Stimulated activated CD4-positive, alpha-beta T cell treated with anti-CD3 and anti-CD28 coated beads, TNF-alpha, amount 100 ng/mL, for 1 hour (primary cell): ENCODE measurements around the gene HERC2.

ENCODE experiments used
- DNase-seq, 3 donors: peaks; one replicate each; pipeline ENCODE4 v3.0.0-alpha.2; 2020; ENCODE audit warnings: low read depth in 3 of 3, low spot score in 1 of 3

Gene HERC2

DNA sequence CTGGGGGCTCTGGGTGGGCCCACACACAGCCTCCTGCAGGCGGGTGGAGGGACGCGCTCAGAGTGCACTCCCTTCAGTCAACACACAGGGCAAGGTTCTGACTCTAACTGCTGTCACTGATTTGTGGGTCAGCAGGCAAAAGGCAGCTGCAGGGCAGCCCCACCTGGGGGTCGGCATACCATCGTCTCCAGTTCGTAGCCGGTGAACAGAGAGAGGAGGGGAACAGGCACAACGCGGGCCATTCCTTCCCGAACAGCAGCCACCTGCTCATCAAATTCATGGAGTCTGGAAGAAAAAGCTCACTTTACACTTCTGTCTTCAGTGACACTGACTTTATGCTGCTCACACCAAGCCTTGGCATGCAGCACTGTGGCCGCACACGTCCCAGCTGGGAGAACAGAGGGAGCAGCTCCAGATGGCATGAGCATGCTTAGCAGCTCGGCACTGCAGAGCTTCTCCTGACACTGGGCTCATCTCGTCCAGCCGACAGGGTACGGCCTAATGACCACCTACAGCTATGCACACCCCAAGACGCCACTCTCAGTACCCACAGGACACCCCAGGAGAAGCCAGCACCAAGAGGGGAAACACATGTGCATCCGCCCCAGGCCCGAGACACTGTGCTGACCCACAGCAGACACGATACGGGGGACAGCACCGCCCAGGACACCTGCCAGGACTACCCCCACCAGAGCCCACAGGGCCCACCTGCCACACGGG is 208.4 kb downstream of the HERC2 start:
- DNase-seq: no peak

DNA sequence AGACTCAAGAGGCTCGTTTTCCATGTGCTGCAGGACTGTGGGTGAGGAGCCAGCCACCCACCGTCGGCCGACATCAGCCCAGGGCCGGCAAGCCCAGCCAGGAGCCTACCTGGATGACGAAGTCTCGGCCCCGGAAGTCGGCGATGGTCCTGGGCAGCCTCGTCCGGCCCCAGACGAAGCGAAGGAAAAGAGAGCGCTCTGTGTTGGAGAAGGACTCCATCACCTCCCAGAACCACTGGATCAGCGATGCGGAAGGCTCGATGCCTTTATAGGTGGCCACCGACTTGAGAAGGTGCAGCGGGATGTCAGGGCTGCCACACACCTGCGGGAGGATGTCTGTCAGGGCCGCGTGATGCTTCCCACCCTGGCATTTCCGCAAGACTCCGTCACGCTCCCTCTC is 209.0 kb downstream of the HERC2 start:
- DNase-seq: no peak

DNA sequence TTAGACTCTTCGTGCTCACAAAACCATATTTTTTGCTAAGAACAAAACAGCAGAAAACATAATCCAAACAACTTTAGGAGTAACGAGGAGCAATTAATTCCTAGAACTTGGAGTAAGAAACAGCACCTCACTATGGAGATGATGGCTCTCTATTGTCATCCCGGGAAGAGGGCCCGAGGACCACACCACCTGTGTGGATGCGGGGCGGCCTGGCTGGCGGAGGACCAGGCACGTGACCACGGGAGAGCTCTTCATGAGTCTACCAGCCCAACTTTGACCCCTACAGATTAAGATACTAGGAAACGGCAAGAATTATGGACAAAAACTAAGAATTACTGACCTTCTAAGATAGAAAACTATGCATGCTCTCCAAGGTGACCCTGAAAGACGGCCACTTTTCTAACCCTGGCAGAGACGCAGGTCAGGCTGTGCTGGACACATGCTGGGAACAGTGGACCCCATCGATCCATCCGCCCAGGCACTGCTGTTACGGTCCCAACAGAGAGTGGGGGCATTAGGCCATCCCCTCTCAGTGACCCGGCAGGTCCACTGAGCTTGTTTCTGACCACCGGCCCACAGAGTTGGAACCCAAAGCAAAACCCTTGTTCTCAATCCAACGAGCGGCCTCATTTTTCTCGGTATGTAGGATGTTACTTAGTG is 209.7 kb downstream of the HERC2 start:
- no peak for DNase-seq

DNA sequence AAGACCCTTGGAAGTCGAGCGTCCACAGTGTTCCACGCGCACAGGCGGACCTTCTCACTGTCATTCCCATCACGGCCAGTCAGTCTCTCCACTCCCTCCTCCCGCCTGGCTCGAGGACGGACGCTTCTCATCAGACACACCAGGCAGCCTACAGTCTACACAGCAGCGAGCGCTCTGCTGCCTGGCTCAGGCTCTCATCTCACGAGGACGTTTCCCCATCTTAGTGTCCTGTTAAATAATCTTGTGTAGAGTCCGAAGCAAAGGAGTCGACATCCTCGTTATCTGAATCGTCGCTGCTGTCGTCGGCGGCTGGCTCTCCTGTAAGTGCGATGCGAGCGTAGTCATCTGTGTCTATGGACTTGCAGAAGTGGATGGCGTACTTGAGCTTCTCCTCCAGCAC is 210.4 kb downstream of the HERC2 start:
- no peak for DNase-seq

DNA sequence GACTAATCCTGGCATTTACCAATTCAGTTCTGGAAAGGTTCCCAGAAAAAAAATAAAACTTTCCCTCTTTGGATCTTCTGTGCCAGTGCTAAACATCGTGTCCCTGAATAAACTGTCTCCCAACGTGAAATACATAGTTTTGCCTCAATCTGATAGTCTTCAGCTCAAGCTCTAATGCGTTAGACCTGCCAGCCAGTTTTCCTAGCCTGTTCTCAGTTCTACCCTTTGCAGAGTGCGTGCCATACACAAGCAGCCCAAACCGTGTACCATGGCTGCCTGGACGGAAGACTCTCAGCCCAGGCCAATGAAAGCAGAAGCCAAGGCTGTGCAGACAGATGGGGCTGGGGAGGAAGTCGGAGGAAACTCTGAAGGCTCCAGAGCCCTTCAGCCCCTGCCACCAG is 211.5 kb downstream of the HERC2 start:
- no peak for DNase-seq

DNA sequence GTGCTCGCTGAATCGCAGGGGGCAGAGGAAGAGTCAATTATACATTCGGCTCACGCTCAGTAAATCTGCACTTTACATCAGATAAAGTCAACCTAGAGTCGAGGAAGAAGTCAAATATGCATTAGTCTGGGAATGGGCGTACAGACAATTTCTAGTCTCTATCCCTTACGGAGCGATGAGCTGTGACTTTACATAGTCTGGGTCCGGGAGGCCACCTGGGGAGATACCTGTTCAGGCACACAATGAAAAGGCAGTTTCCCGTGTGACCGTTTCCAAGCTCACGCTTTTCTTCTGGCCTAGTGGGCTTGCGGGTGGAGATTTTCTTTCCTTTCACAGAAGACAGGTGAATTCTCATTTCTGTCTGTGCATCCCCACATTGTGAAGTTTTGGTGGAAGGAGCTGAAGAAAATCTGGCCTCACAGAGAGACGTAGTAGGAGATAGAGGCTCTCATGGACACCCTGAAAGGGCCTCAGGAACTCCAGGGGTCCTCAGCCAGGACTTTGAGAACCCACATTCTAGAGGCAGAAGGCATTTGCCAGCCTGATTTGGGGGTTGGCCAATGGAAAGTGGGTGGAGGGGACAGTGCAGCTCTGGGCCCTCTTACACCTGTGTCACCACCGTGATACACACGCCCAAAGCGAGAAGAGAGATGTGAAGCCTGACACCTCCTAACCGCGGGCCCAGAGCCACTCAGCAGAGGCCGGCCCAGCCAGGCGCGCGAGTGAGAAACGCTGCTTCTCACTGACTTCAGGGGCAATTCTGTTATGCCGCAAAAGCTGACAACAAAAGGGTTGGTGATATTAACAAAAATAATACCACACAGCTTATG is 212.1 kb downstream of the HERC2 start:
- DNase-seq: no peak

DNA sequence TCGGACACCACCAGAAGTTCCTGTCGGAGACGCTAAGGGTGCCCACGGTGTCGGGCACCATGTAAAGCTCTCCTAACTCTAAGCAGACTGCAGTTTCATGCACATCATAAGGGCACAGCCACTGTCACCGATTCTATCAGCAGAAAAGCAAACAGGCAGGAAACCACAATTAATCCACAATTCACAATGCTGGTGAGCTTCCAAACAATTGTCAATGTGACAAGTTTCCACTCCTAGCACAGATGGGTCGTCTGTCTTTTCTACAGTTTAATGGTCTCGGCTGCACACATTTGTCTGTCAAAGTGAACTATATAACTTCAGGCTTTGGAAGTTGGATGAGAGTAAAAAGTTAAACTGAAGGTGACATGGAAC is 214.1 kb downstream of the HERC2 start:
- no peak for DNase-seq

DNA sequence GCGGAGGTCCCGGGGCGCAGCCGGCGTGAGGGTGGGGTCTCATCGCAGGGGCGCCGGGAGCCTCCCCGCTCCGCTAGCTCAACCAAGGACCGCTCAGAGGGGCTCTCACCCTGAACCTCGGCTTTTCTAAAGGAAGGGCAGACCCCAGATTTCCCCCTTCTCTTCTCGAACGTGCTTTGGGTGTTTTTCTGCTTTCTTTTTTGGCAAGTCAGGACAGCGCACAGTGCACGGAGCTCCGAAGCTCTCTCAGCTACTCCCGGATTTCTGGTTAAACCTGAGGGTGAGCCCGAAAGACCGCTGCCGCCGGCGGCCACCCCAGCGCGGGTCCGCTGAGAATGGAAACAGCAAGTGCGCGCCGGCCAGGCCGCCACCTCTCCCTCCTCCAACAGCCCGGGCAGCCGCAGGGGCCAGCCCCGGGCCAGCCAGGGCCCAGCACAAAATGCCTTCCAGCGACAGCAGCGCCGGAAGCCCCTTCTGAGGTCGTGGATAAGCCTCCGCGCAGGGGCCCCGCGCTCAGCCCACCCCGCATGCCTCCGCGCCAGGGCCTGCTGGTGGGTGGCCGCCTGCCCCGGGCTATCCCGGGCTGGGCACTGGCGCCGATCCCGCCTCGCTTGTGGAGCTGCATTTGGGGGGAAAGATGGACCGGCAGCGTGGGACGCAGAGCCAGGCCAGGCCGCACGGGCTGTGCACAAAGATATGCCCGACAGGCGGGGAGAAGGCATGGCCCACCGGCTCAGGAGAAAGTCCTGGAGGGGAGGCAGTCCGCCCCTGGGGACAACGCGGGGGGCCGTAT is 214.7 kb downstream of the HERC2 start:
- no peak for DNase-seq

DNA sequence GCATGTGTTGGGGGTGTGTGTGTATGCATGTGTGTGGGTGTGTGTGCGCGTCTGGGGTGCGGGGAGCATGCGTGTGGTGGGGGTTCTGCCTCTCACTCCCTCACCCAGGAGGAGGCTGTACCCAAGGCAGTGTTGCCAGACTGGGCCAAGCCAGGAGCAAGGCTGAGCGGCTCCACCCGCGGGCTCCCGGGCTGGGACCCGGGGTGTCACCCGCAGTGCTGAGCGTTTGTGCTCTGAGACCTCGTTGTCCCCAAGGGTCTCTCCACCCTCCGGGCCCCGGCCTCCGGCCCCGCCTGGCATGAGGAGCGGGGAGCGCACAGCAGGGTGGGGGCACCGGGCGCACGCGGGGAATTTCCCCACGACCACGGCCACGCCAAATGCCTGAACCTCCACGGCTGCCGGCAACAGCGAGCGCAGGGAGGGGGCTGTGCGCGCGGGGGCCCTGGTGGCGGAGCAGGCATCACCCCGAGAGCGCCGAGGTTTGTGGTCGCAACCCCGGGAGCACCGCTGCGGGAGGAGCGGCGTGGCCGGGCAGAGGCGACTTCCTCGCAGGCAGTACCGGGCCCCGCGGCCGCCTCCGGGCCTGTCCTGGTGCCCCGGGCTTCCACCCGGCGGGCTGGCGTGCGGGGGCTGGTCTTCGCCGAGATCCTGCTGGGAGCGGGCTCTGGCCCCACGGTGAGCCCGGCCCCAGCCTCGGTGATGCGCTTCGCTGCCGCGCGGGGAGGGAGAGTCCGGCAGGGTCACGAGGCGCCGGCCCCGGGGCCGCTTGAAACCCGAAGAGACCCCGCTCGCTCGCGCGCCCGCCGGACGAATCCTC is 215.5 kb downstream of the HERC2 start:
- DNase-seq: no peak

DNA sequence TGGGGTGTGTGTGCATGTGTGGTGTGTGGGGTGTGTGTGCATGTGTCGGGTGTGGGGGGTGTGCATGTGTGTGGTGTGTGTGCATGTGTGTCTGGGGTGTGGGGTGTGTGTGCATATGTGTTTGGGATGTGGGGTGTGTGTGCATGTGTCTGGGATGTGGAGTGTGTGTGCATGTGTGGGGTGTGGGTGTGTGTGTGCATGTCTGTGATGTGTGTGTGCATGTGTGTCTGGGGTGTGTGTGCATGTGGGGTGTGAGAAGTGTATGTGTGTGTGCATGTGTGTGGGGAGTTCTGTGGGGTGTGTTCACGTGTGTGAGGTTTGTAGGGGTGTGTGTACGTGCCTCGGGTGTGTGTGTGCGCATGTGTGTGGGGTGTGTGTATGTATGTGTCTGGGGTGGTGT is 216.2 kb downstream of the HERC2 start:
- DNase-seq: no peak

DNA sequence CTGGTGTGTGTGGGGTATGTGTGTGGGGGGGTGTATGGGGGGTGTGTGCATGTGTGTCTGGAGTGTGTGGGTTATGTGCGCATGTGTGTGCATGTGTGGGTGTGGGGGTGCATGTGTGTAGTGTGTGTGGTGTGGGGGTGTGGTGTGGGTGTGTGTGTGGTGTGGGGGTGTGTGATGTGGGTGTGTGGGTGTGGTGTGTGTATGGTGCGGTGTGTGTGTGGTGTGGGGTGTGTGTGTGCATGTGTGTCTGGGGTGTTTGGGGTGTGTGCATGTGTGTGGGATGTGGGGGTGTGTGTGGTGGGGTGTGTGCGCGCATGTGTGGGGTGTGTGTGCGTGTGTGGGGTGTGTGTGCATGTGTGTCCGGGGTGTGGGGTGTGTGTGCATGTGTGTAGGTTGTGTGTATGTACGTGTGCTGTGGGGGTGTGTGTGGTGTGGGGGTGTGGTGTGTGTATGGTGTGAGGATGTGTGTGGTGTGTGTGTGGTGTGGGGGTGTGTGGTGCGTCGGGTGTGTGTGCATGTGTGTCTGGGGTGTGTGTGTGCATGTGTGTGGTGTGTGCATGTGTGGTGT is 216.7 kb downstream of the HERC2 start:
- DNase-seq: no peak

DNA sequence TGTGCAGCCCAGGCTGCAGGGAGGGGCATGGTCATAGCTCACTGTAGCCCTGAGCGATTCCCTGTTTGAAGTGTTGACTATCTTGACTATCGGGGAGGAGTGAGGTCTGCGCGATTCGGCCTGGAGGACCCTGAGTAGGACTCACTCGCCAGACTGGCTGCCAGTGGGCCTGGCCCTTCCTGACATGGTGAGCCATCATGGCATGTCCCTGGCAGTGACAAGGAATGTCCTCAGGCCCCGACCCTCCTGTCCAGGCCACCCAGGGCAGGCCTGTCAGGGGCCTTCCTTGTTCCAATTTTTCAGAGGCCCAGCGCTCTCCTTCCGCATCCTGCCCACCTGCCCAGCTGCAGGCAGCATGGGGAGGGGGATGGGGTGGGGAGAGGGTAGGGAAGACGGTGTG is 217.7 kb downstream of the HERC2 start:
- no peak for DNase-seq

DNA sequence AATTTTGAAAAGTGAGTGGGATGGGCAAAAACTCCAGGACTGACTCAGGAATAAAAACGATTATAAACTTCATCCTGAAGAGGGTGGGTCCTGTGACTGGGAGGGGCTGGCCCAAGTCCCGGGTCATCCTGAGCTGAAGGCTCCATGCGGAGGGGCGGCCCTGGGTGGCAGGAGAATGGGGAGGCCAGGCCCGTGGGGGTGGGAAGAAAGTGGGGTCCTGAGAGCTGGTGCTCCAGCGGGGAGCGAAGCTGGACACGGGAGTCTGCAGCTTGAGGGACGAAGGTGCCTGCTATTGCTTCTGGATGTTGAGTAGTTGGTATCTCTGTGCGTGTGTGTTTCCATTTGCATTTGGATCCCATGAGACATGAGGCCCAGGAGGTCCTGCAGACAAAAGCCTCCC is 218.1 kb downstream of the HERC2 start:
- DNase-seq: no peak

DNA sequence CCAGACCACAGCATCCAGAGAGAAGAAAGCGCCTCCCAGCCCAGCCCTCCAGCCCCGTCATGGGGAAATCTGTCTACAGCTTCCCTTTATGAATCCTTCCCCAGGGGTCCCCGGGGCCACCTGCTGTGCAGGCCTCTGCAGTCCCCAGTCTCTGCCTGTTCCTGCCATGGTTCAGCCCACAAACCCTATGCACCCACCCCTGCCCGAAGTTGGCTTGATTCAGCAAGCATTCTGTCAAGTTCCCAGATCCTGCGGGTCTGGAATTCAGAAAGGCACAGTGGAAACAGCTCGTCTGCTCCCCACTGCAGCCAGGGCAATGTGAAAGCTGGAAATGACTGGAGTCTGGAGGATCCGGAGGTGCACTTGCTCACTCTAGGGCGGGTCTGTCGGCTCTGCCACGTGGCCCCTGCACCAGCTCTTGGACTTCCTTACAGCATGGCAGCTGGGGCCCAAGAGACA is 220.0 kb downstream of the HERC2 start:
- DNase-seq: no peak

DNA sequence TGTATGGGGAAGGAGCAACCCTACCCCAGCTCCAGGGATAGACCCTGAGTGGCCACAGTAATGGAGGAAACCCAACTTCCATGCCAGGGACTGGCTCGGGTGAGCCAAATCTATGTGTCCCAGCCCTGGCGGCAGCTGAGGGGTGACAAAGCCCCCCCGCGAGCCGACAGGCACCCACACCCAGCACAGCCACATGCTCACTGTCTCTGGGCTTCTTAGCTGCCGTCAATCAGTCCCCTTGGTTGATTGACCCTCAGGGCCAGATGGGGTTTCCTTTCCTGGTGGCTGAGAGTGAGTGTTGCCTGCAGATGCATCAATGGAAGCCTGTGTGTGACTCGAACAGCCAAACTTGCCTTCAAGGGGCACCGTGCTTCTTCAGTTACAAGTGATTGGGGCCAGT is 220.8 kb downstream of the HERC2 start:
- no peak for DNase-seq

DNA sequence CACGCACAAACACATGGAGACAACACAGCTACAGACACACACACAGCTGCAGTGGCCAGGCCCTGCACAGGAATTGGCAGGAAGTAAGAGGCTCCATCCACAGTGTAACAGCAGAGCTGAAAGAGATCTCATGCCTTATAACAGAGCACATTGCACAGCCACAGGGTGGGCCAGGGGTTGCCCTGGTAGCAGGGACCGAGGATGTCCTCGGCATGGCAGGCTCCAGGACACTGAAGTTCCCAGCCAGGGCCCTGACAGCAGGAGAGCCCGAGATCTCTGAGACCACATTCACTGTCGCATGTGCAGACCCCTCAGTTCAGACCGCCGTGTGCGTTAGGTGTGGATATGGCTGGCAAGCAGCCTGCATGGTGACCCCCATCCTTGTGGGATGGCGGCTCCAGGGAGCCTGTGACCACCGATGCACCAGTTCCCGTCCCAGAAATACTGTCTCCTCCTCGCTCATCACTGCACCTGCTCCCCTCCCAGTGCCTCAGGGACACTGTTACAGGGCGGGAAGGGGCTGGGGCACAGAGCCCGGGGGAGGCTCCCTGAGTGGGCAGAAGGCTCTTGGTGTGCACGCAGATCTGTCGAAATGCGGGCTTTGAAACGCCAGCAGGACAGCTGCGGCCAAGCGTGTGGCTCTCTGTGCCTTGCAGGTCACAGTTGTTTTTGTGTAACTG is 221.3 kb downstream of the HERC2 start:
- DNase-seq: no peak

DNA sequence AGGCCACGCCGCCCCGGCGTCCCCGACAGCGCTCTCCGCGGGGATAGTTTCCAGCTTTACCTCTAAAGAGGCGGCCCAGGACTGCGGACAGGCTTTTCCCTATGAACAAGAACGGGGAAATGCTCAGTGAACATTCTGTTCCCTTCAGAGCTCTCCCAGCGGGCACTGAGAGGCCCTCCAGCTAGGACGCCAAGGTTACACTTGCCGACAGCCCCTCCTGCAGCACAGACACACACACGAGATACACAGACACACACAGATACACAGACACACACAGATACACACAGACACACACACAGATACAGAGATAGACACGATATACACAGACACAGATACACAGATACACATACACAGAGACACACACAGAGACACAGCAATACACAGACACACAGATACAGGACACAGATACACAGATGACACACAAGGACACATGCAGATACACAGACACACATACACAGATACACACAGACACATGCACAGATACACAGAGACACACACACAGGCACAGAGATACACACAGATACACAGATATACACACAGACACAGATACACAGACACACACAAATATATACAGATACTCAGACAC is 222.3 kb downstream of the HERC2 start:
- no peak for DNase-seq

DNA sequence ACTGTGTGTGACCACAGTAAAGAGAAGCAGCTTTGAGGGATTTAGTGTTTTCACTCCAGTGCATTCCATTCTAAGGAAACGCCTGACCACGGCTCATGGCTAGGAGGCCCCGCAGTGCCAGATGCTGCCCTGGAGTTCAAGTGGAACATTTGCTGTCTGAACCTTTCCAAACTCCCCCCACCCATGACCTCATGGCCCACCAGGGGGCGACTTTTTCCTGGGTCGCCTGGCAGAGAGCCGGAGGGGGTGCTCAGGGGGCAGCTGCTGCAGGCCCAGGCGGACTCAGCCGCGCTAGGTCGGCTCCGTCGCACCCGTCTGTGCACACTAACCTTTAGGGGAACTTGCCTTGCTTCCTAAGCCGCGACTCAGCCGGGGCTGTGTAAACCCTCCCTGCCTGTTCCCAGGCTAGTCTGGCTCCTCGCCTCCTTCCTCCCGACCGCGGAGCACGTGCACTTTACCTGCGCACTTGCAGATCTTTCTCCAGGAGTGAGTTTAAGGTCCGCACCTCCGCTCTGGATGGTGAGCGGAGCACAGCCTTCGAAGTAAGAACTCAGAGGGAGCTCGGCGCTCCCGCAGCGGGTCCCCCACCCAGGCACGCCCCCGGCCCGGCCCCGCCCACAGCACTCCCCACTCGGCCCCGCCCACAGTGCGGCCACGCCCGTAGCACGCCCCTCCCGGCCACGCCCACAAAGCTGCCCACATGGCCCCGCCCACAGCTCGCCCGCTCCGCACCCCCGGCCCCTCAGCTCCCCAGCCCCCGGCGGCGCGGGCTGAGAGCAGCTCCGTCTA is 223.0 kb downstream of the HERC2 start, which contains the start of gene OCA2:
Gene OCA2, minus strand, starts transcription at position 550 of the 789 bp plus-strand sequence. CDS start 17,441 bp downstream, outside the sequence.
- peak in 2 of 3 donors; percentile 37 to 56 for DNase-seq
